HL-60 (cell line): ENCODE results near the gene SH3RF2.

ENCODE experiments used
- CTCF ChIP-seq: IDR thresholded peaks from one replicate; pipeline ENCODE4 v1.5.1; 2011; ENCODE audit warnings: low read length, control low read depth, inconsistent platforms; ENCODE audit not compliant: insufficient read depth
- GABPA ChIP-seq: IDR thresholded peaks from 2 replicates; pipeline ENCODE4 v1.6.1; 2012; ENCODE audit warnings: low read depth
- REST ChIP-seq: IDR thresholded peaks from 2 replicates; pipeline ENCODE4 v1.6.1; 2012; ENCODE audit warnings: low read depth; ENCODE audit not compliant: insufficient replicate concordance
- SPI1 ChIP-seq: IDR thresholded peaks from 2 replicates; pipeline ENCODE4 v1.6.1; 2012; ENCODE audit warnings: low read depth, mild to moderate bottlenecking, borderline replicate concordance

GRCh38 chr5:145990170-145990569 lies 53.8 kb downstream of the SH3RF2 start:
- TF ChIP-seq CTCF (no peak), GABPA (no peak), REST (no peak), SPI1 (no peak)
